Adipose tissue (tissue), 3 donors: Measurements from ENCODE around the gene PGM5. TPM values are rescaled to one million over a fixed set of nuclear protein-coding genes. Genes with fewer than 3 reads are reported as not detected.

Source experiments
- H3K27ac ChIP-seq: one replicate; pipeline ENCODE4 v1.5.1; 2013; ENCODE audit warnings: low read depth, low read length
- WGBS, 3 donors: extraction: QIAGEN DNeasy Blood & Tissue Kit; methylation state at CpG; one replicate each; pipeline ENCODE4 v1.1.7; 2013; 5-methylcytosine and 5-hydroxymethylcytosine counted together
- polyA plus RNA-seq, 3 donors: library from polyadenylated mRNA; stranded (reverse); fragments of 200-250 nt; gene quantifications; one replicate each; pipeline ENCODE4 v1.2.3, GENCODE V29; 2013
- donor health status: healthy with polysubstance abuse.
- donor health status: Bipolar disorder and iron deficiency.
- donor health status: healthy.

The PGM5 gene
- polyA plus RNA-seq, 3 donors = 2.3 to 30.0 (median 12.1) TPM

- 31 to 77% (median 62%) methylated on average over 1 of the region's 1 CpG for WGBS, 3 donors
- no peak overlapping the region for H3K27ac ChIP-seq
Observed at GRCh38 chr9:68476422-68476821, 120.0 kb downstream of the PGM5 start.

- 54 to 63% (median 61%) methylated on average over 2 of the region's 2 CpGs for WGBS, 3 donors
- no peak overlapping the region for H3K27ac ChIP-seq
Observed at GRCh38 chr9:68476847-68477246, 120.4 kb downstream of the PGM5 start.

- H3K27ac ChIP-seq = no peak overlapping the region
Observed at GRCh38 chr9:68480807-68481206, 124.4 kb downstream of the PGM5 start.

GRCh38 chr9:68482548-68482947 lies 126.1 kb downstream of the PGM5 start:
- H3K27ac ChIP-seq = no peak overlapping the region
- 20 to 53% (median 41%) methylated on average over 1 of the region's 1 CpG for WGBS, 3 donors

More at GRCh38 chr9:68480807-68481206, 124.4 kb downstream of the PGM5 start:
- WGBS, 3 donors = 55 to 73% (median 60%) methylated on average over 3 of the region's 3 CpGs

GRCh38 chr9:68488126-68488525 lies 131.7 kb downstream of the PGM5 start:
- WGBS, 3 donors = 56 to 73% (median 58%) methylated on average over 2 of the region's 2 CpGs
- H3K27ac ChIP-seq = no peak overlapping the region

- H3K27ac ChIP-seq = no peak overlapping the region
- WGBS, 3 donors = 85 to 92% (median 91%) methylated on average over 4 of the region's 4 CpGs
Observed at GRCh38 chr9:68489646-68490045, 133.2 kb downstream of the PGM5 start.

- 22 to 68% (median 67%) methylated on average over 6 of the region's 6 CpGs for WGBS, 3 donors
- no peak overlapping the region for H3K27ac ChIP-seq
Observed at GRCh38 chr9:68492806-68493205, 136.4 kb downstream of the PGM5 start.

- no peak overlapping the region for H3K27ac ChIP-seq
Observed at GRCh38 chr9:68493541-68493940, 137.1 kb downstream of the PGM5 start.

GRCh38 chr9:68493958-68494577 lies 137.7 kb downstream of the PGM5 start:
- WGBS, 3 donors = 68 to 80% (median 77%) methylated on average over 3 of the region's 3 CpGs
- H3K27ac ChIP-seq = no peak overlapping the region

- 50 to 90% (median 64%) methylated on average over 1 of the region's 1 CpG for WGBS, 3 donors
- H3K27ac ChIP-seq = no peak overlapping the region
Observed at GRCh38 chr9:68495247-68495646, 138.8 kb downstream of the PGM5 start.

GRCh38 chr9:68496356-68496755 lies 139.9 kb downstream of the PGM5 start:
- no peak overlapping the region for H3K27ac ChIP-seq

GRCh38 chr9:68497629-68498028 lies 141.2 kb downstream of the PGM5 start:
- H3K27ac ChIP-seq = no peak overlapping the region
- WGBS, 3 donors = 81 to 90% (median 85%) methylated on average over 1 of the region's 1 CpG

- 77 to 89% (median 78%) methylated on average over 2 of the region's 2 CpGs for WGBS, 3 donors
- H3K27ac ChIP-seq = no peak overlapping the region
Observed at GRCh38 chr9:68498816-68499215, 142.4 kb downstream of the PGM5 start.

- 77 to 87% (median 84%) methylated on average over 9 of the region's 9 CpGs for WGBS, 3 donors
Observed at GRCh38 chr9:68500457-68501381, 144.3 kb downstream of the PGM5 start.

GRCh38 chr9:68502279-68502678 lies 145.9 kb downstream of the PGM5 start:
- no peak overlapping the region for H3K27ac ChIP-seq
- WGBS, 3 donors = 56 to 64% (median 59%) methylated on average over 4 of the region's 4 CpGs

More at GRCh38 chr9:68500457-68501381, 144.3 kb downstream of the PGM5 start:
- no peak overlapping the region for H3K27ac ChIP-seq

GRCh38 chr9:68505681-68506409 lies 149.4 kb downstream of the PGM5 start:
- no peak overlapping the region for H3K27ac ChIP-seq
- WGBS, 3 donors = 53 to 73% (median 56%) methylated on average over 4 of the region's 4 CpGs

GRCh38 chr9:68506551-68506950 lies 150.1 kb downstream of the PGM5 start:
- H3K27ac ChIP-seq = no peak overlapping the region
- 95 to 100% (median 97%) methylated on average over 1 of the region's 1 CpG for WGBS, 3 donors

- H3K27ac ChIP-seq = no peak overlapping the region
- WGBS, 3 donors = 46 to 54% (median 52%) methylated on average over 7 of the region's 7 CpGs
Observed at GRCh38 chr9:68507130-68507805, 150.9 kb downstream of the PGM5 start.

GRCh38 chr9:68507806-68508145 lies 151.4 kb downstream of the PGM5 start:
- no peak overlapping the region for H3K27ac ChIP-seq
- 50 to 61% (median 56%) methylated on average over 2 of the region's 2 CpGs for WGBS, 3 donors
